Stimulated activated CD4-positive, alpha-beta T cell treated with anti-CD3 and anti-CD28 coated beads, Interleukin-15, amount 100 ng/mL, for 1 hour (primary cell): ENCODE measurements around the gene TMIGD3.

Experiments used
- DNase-seq, 2 donors: peaks; one replicate each; pipeline ENCODE4 v3.0.0-alpha.2; 2020; ENCODE audit warnings: low read depth in 1 of 2, low spot score in 1 of 2

Gene TMIGD3

DNA sequence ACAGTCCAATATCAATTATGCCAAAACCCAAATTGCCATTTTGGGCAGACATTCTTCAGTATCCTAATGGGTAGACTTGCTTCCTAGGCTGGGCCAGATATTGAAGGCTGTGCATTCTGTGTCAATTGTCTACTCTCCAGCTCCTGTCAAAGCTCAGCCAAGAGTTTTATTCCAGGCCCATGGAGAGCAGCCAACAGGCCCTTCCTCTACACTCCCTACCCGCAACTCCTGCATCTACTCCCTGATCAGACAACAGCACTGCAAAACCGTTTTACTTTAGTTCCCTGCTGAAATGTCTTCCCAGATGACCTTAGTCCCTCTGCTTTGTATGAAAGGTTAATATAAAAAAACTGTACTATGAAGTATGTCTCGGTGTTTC is 6.6 kb upstream of the TMIGD3 start:
- no peak for DNase-seq

- DNase-seq = peak; percentile 29 to 65
Measured at GRCh38 chr1:111507411-111508201, 4.2 kb upstream of the TMIGD3 start.

GRCh38 chr1:111506561-111506960 is 3.1 kb upstream of the TMIGD3 start:
- DNase-seq = no peak

DNA sequence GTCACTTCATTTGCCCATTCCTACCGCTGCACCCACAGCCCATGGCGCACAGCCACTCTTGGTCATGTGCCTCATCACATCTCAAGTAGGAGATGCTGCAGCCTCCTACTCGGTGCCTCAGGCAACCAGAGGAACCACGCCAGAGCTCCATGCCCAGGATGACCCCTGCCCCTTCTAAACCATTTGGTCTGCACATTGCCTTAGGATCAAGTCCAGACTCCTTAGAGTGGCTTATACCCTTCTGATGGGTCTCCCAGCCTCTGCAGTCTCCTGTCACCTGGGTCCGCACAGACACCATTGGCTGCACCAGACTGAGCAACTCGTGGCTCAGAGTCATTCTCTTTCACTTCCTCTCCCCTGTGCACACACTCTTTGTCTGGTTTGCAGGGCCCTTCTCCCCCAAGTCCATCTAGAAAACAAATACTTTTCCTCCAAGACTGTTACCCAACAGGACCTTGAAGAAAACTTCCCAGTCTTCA is 2.2 kb upstream of the TMIGD3 start:
- DNase-seq = no peak

DNA sequence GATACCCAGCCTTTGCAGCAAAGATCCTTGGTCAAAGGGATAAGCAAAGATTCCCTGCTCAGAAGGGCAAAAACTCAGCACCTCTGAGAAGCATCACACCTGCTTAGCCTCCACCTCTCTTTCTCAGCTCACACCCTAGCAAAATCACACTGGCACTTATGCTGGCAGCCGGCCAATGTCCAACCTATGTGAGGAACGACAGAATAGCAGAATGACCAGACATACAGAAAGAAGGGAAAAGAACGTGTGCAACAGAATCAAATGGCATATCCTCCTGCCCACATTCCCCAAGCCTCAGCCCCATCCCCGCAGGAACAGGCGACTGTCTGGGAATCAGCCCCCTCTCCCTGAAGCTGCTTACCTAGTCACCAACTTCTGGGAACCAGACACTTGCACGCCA is 664 bp upstream of the TMIGD3 start:
- DNase-seq = no peak

GRCh38 chr1:111501645-111502044 is 1.8 kb downstream of the TMIGD3 start:
- DNase-seq = no peak

DNA sequence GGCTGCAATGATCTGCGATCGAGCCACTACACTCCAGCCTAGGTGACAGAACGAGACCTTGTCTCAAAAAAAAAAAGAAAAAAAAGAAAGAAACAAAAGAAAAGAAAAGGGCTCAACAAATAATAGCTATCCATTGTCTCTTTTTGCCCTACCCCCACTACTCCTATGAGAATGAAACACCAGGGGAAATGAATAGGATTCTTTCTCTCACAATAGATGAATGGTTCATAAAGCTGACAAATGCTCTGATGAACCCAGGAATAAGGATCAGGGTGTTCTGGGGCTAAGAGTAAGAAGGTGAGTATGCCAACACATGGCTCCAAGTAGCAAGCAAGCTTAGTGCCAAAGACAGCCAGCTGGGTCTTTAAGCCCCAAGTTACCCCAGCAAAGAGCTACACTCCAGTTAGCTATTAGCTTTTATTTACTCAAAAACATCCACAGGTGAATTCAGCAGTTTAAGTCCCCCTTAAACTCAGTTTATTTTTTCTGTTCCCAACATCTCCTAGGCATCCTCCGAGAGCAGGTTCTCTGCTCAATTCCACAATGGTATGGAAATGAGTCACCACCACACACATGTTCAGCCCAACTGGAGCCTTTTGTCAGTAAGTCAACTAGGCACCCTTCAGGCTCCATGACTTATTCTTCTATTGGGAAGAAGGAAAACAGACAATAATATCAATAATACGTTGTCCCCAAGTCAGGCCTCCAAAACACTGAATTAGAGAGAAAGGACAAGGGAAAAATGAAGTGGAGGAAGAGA is 4.2 kb downstream of the TMIGD3 start:
- no peak for DNase-seq

DNA sequence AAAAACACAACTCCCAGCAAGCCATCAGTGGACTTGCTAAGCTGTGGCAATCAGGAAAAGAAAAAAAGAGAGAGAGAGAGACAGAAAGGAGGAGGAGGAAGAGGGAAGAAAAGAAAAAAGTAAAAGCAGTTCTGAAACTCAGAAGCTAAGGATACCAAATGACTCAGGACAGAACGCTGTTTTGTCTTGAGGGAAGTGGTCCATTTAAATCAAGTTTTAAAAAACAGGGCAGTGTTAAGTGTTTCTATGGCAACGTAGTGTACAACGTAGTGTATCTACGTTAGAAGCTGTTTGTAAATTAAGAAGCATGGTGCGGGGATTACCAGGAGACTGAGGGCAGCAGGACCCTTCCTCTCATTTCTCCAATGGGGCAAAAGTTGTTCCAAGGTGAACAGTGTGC is 5.8 kb downstream of the TMIGD3 start:
- DNase-seq = no peak

DNA sequence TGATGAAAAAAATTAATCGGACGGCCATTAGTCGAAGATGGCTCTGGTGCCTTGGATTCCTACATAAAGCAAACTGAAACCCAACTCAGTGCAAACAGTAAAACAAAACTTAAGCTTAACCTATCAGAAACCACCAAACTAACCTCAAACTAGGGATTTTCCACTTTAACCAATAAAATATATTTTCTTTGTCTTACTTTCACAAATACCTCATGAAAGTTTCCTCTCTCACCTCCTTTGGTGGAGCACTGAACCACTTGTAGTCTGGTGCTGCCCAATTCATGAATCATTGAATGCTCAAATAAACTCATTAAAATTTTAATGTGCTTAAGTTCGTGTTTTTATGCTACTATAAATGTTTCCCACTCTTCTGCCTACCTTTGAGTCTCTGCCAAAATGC is 7.0 kb downstream of the TMIGD3 start:
- no peak for DNase-seq

DNA sequence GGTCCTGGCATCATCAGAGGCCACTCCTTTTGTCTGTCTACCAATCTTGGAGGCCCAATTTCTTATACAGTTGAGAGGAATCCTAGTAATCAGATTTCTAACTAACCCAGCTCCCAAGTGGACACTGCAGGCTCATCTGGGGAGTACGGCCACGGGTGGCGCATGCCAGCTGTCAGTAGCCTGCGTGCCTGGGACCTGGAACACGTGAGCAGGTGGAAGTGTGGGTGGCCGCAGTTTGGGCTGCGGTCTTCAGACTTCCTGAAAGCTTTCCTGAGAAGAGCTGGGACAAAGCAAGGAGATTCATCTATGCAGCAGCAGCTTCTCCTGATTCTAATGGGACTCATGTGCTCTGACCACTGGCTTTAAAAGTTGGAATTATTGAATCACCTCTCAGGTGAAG is 12.4 kb downstream of the TMIGD3 start:
- no peak for DNase-seq

DNA sequence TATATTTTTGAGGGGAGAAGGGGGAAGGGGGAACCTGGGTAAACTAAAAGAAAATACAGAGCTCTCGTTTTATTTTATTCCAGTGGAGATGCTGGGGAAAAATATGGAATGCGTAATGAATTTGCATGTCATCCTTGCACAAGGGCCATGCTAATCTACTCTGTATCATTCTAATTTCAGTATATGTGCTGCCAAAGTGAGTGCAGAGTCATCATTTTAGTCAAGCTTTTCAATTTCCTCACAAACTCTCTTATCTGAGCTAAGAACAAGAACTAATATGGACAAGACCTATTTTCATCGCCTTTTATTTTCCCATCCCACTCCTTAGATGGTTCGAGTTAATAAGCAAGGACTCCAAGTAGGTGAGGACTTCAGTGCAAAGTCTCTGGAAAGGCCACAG is 13.2 kb downstream of the TMIGD3 start:
- DNase-seq = no peak

GRCh38 chr1:111489604-111490003 is 13.8 kb downstream of the TMIGD3 start:
- DNase-seq = no peak

GRCh38 chr1:111488669-111489068 is 14.8 kb downstream of the TMIGD3 start:
- DNase-seq = no peak

DNA sequence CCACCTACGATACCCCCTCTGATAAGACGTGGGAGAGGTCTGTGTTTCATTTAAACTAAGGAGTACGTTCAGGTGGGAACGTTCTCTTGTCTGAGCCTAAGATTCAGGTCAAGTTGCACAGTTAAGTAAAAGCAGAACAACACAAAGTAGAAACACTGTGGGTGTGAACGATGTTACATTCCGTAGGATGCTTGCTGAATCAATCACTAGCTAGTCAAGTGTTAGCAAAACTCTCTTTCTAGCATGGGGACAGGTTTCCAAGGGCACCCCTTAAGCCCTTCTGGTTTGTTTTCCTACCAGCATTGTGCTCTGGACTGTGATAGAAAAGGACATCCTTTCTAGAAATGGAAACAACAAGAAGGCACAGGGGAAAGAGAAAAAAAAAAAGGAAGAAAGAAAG is 16.3 kb downstream of the TMIGD3 start:
- no peak for DNase-seq

DNA sequence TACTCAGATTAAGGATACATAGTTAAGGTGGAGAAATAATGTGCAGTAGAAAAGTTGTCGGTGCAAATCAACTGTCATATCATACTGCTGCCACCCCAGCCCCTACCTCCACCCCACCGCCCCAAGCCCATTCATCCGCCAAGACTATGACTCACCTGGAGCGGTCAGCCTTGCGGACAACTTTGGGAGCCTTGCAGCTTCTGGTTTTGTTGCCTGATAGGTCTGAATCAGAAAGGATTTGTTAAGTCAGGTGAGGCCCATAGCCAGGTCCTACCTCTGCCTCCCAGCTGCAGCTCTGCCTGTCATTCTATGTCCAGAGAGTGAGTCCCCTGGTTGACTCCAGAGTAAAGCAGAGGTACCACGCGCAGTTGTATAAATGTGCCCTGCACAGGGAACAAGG is 17.0 kb downstream of the TMIGD3 start:
- DNase-seq = no peak

- DNase-seq = no peak
Measured at GRCh38 chr1:111484391-111485026, 18.9 kb downstream of the TMIGD3 start.

GRCh38 chr1:111483876-111484275 is 19.6 kb downstream of the TMIGD3 start:
- DNase-seq = no peak

GRCh38 chr1:111483166-111483565 is 20.3 kb downstream of the TMIGD3 start:
- DNase-seq = no peak

DNA sequence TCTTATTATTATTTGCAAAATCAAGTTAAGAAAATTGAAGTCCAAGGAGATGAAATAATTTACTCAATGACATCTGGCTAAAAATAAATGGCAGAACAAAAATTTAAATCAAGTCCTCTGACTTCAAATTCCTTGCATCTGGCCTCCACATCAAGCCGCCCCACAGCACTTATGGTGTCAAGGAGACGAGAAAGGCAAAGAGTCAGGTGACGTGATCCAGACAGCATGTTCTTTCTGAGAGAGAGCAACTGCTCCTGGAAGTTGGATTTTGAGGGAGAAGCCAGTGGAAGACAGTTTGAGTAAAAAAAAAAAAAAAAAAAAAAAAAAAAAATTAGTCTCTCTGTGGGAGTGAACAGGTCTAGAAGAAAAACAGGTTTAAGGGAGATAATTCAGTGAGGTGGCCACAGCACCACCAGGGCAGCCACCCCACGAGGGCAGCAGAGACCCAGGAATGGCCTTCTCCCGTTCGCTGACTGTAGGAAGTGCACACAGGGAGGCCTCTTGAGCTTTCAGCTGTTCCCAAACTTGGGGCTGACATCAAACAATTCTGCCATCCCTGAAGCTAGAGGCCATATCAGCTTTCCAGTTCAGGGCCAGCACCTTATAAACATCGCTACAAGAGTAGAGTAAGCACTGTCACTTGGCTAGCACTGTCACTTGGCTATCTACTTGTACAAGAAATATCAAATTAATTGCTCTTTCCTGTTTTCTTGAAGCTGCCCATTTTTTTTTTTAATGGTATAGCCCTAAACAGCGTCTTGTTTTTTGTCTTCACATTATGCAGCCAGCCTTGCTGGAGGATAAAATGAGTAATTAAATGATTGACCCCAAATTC is 21.8 kb downstream of the TMIGD3 start:
- peak; percentile 16 to 41 for DNase-seq

GRCh38 chr1:111480674-111481073 is 22.8 kb downstream of the TMIGD3 start:
- no peak for DNase-seq

DNA sequence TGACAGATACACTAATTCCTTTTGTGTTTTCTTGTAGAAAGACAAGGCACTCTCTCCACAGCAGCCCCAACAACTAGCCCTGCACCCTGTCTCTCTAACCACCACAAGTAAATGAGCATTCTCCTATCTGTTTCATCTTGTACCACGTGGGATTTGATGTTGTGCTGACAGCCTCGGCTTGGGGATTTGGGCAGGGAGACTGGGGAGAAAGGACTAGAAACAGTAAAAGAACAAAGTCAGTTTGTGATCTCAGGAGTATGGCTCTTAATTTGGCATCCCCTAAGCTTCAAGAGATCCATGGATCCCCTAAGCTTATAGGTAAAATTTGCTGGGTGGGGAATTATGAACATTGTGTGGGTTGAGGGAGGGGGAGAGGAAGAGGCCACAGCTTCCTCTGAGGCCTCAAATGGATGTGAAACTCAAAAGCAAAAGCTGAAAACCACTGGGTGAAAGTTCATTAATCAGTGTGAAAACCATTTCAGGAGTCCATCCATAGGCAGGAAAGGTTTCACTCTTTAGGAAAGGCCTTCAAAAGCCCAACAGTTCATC is 26.6 kb downstream of the TMIGD3 start:
- DNase-seq = no peak
